ENCODE results near the gene SOWAHC.
"Not testable (repeated sequence)": the region's sequence is repeated elsewhere in the genome, so short reads cannot be mapped to it uniquely, and the experiment has no call there.

SOWAHC gene, protein sequence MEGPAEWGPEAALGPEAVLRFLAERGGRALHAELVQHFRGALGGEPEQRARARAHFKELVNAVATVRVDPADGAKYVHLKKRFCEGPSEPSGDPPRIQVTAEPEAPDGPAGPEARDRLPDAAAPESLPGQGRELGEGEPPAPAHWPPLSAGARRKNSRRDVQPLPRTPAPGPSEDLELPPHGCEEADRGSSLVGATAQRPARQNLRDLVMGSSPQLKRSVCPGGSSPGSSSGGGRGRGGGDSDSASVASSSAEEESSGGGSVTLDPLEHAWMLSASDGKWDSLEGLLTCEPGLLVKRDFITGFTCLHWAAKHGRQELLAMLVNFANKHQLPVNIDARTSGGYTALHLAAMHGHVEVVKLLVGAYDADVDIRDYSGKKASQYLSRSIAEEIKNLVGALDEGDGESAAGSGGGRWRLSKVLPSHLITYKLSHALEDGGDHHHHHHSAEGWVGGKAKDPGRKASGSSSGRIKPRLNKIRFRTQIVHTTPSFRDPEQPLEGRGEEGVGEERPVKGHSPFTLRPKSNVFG

DNA sequence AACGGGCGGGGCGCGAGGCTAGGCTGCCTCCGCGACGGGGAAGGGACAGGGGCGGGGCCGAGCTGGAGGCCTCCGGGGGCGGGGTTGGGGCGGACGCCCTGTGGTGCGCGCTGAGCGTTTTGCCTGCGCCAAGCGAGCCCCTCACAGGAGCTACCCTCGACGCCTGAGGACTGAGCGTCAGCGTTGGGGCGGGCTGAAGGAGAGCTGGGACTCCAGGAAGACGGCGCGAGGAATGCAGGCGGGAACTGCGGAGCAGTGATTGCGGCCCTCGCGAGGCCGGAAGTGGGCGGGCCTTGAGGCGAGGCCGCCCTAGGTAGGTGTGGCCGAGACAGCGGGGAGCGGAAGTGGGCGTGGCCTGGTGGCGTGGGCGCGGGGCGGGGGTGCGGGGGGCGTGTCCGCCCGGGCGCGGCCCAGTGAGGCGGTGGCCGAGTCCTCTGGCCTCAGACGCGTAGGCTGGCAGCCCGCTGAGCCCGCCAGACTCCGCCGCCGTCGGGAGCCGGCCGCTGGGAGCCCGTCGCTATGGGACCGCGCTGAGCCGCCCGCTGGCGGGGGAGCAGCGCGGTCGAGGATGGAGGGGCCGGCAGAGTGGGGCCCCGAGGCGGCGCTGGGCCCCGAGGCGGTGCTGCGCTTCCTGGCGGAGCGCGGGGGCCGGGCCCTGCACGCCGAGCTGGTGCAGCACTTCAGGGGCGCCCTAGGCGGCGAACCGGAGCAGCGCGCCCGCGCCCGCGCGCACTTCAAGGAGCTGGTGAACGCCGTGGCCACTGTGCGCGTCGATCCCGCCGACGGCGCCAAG lies at the start of gene SOWAHC, which contains the start of gene SEPTIN10:
SOWAHC (plus strand) TSS at position 443 of the 793 bp plus-strand sequence; CDS start at position 569, 126 bp downstream.
SEPTIN10 (minus strand) TSS at position 45 of the 793 bp plus-strand sequence. CDS start 139 bp downstream, outside the sequence.
- peak; percentile 81 for DNase-seq

DNA sequence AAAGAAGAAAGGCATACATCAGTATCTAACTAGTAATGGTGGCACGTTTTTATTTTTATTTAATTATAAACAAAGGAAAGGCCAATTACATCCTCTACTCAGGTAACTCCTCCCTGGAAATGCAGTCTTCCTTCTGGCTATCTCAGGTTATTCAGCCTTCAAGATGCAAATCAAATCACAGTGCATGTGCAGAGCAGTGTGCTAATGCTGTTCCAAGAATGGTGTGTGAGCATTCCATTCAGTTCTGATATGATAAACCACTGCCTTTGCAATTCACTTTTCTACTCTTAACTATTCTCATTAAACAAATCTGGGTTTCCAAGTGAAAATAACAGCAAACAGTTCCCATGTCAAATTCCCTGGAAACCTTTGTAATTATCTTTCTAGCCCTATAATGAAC lies 38.8 kb upstream of the SOWAHC start:
- DNase-seq = no peak

DNA sequence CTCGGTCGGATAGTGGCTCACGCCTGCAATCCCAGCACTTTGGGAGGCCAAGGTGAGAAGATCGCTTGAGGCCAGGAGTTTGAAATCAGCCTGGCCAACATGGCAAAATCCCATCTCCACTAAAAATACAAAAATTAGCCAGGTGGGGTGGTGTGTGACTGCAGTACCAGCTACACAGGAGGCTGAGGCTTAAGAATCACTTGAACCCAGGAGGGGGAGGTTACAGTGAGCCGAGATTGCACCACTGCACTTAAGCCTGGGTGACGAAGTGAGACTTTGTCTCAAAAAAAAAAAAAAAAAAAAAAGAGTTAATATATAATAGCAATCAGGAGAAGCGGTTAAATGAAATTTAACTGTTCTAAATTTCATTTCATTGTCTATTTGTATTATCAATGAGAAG lies 36.5 kb upstream of the SOWAHC start:
- not testable (repeated sequence) for DNase-seq

DNA sequence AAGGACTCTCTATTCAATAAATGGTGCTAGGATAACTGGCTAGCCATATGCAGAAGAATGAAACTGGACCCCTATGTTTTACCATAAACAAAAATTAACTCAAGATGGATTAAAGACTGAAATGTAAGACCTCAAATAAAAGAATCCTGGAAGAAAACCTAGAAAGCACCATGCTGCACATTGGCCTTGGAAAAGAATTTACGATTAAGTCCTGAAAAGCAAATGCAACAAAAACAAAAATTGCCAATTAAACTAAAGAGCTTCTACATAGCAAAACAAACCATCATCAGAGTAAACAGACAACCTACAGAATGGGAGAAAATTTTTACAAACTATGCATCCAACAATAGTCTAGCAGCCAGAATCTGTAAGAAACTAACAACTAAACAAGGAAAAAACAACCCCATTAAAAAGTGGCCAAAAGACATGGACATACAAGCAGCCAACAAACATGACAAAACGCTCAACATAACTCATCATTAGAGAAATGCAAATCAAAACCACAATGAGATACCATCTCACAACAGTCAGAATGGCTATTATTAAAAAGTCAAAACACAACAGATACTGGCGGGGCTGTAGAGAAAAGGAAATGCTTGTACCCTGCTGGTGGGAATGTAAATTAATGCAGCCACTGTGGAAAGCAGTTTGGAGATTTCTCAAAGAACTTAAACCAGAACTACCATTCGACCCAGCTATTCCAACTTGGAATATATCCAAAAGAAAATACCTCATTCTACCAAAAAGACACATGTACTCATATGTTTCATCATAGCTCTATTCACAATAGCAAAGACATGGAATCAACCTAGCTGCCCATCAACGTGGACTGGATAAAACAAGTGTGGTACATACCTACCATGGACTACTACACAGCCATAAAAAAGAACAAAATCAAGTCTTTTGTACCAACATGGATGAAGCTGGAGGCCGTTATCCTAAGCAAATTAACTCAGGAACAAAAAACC lies 31.0 kb upstream of the SOWAHC start:
- no peak for DNase-seq

DNA sequence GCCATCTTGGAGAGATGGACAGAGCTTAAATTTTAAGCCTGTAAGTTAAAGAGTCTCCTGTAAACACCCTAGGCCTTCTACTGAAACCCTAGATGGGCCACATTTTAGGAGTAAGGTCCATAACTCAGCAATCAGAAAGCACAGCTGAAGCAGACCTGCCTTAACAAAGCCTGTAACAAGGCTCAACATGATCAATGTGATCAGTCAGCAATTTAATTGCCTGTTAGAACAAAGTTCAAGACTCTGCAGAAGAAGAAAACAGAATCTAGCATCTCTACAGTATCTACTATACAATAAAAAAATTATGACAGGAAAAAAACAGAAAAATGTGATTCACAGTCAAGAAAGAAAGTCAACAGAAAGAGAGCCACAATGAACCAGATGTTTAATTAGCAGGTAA lies 27.5 kb upstream of the SOWAHC start:
- no peak for DNase-seq

DNA sequence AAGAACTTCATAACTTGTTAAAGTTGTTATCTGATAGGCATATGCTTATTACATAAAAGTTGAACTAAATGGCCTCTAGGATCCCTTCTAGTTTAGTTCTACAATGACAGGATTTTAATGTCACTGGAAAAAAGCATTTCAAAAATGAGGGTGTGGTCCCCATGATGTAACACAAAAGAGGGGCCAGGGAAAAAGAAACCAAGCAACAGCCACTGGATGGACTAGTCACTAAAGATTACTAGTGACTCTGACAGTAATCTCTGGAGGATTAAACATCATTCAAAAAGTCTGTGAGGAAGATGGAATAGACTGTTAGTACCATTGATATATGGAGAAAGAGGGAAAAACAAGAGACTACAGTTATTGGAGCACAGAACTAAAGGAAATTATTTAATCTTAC lies 23.0 kb upstream of the SOWAHC start:
- DNase-seq = no peak

DNA sequence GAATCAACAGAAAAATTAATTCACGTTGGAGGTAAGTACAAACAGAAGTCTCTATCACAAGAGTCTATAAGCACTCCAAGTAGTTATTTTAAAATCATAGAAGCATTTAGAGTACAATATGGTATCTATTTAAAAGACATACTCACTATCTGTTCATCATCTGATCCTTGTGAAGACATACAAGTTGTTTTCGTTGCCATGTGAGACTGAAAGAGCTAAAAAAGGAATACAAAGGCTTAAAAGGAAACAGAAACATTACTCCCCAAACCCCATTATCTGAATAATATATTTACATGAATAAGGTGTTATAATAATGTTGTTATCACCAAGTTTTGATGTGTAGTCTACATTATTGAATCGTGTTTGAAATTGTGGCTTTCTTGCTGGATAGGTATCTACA lies 21.3 kb upstream of the SOWAHC start:
- DNase-seq = no peak

DNA sequence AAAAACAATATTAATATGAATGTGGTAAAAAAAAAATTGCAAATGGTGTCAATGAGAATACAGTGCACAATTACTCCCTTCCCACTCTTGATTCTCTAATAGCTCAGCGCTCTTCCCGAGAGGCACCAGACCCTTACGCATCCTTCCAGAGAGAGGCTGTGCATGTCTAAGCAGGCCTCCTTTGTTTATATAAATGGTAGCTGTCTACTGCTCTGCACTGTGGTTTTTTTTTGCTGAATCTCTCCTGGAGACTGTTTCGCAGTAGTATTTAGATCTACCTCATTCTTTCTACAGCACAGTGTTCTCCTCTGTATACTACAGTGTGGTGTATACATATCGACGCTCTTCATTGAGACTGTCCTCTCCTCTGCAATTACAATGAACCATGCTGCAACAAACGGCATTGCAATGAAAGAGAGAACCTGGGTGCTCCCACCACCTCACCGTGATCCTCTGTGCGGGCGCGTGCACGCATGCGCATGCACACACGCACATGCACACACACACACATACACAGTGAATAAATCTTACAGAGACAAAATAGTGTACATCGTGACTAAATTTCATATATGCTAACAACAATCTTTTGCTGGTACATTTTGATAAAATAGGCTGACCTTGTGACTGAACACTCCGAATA lies 19.8 kb upstream of the SOWAHC start:
- no peak for DNase-seq

DNA sequence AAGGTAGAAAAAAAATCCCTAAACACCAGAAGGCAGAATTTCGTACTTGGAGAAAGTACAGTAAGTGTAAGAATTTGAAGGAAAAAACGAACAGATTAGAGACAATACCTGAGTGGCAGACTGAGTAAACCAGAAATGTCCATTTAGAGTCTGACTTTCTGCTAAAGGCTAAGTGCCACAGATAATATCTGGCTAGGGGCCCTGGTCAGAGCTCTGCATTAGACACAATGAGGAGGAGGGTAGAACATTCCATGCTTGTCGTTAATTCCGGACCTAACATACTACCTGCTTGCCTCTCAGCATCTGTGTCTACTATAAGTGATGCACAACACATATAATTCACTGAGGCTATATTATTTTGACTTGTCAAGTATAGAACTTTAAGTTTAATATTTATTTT lies 18.5 kb upstream of the SOWAHC start:
- DNase-seq = no peak

DNA sequence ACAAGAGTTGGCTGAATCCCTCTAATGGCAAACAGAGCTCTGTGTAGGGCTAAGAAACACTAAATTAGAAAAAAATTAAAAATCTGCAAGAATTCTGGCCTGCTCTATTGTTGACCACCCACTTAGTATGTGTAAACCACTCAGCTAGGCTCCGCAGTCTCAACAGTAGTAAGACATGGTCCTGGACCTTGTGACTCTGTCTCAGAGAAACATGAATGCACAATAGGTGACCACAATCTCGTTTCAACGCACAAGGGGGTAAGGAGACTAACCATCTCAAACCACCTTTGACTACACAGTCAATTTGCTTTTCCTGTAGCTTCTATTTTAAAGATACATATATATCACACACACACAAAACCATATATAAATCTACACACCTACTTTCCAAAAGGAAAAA lies 16.9 kb upstream of the SOWAHC start:
- no peak for DNase-seq

DNA sequence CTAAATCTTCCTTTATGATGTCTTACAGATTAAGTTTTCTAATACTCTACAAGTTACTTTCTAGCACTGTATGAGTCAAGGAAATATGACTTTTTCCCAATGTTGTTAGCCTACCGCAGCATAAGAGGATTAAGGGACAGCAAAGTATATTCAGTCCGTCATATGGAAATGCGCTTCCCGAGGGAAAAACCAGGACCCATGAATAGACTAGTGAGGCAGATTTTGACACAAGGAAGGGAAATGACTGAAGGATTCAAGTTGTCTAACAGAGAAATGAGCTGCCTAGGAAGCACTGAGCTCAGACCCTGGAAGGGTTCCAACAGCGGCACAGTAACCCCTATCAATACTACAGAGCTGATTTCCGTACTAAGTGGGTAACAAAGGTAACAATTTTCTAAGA lies 12.4 kb upstream of the SOWAHC start:
- no peak for DNase-seq

DNA sequence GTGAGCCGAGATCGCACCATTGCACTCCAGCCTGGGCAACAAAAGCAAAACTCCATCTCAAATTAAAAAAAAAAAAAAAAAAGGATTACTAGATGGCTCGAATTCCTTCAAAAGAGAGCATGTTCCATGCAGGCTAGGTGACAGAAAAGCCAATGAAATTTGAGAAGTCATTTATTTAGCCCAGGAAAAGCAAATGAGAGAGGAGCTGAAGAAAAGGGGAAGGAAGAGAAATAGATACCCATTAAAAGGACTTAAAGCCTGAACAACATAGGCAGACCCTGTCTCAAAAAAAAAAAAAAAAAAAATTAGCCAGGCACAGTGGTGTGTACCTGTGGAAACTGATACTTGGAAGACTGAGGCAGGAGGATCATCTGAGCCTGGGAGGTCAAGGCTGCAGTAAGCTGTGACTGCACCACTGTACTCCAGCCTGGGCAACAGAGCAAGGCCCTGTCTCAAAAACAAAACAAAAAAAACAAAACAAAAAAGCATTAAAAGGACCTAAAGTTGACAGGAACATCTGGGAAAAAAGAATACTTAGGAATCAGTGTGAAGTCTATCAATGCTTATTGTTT lies 11.5 kb upstream of the SOWAHC start:
- DNase-seq = no peak

DNA sequence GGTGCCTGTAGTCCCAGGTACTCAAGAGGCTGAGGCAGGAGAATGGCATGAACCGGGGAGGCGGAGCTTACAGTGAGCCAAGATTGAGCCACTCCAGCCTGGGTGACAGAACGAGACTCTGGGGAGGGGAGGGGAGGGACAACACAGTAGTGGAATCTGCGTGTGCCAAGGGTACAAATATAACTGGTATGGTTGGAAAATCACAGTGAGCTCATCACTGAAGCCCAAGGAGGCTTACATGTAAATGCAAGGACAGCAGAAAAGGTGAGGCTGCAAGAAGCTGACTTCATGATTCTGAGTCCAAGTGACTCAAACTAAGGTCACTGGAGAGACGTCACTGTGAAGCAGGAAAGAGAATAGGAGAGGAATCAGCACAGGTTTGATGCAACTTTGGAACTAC lies 9.6 kb upstream of the SOWAHC start:
- DNase-seq = no peak

DNA sequence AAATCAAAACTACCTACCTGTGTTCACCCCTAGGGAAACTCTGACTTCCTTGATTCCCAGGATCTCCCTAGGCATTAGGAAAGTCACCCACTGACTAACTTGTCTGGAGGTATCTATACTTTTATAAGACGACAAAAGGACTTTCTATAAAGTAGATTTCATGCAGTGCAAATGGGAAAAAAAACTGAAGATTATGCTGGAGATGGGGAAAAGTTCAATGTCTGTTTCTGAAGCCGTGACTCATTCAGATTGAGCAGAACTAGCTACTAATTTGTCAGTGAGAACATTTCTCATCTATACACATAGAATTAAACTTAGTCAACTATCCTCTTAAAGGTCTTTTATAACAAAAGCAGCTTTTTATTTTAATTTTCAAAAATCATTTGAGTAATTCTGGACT lies 6.4 kb upstream of the SOWAHC start:
- DNase-seq = no peak

DNA sequence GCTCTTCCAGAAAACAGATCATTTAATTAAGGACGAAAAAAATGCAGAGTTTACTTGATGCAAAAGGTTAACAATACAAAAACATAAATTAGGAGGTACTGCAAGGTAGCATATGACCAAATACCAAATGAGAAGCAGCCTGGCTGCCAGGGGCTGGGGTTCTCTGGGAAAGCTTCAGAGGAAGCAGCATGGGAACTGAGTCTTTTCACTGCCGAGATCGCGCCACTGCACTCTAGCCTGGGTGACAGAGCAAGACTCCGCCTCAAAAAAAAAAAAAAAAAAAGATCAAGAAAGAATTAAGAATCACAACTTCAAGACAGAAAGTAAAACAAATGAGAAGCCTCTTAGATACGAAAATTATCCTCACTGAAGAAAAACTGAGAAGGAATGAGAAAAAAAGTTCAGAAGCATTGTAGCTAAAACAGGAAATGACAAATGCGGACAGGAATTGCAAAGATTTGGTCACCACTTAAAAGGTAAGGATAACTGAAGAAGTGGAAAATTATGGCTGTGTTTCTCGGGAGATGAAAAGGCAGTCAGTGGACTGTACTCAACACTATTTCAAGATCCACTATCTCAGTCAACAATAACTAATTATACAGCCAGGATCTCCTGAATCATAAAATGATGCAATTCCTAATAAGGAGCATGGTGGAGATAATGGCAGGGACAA lies 4.7 kb upstream of the SOWAHC start:
- DNase-seq = no peak

DNA sequence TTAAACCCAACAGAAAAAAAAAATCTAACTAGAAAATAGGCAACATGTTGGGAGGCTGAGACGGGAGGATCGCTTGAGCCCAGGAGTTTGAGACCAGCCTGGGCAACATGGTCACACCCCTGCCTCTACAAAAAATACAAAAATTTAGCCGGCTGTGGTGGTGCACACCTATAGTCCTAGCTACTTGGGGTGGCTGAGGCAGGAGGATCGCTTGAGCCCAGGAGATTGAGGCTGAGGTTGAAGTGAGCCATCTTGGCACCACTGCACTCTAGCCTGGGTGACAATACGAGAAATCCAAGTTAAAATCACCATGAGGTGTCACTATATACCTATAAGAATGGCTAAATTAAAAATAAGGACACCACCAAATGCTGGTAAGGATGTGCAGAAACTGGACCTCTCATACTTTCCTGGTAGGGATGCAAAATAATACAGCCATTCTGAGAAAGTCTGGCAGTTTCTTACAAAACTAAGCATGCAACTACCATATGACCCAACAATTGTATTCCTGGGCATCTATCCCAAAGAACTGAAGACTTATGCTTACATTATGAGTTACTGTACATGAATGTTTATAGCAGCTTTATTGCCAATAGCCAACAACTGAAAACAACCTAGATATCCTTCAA lies 2.6 kb upstream of the SOWAHC start:
- no peak for DNase-seq

DNA sequence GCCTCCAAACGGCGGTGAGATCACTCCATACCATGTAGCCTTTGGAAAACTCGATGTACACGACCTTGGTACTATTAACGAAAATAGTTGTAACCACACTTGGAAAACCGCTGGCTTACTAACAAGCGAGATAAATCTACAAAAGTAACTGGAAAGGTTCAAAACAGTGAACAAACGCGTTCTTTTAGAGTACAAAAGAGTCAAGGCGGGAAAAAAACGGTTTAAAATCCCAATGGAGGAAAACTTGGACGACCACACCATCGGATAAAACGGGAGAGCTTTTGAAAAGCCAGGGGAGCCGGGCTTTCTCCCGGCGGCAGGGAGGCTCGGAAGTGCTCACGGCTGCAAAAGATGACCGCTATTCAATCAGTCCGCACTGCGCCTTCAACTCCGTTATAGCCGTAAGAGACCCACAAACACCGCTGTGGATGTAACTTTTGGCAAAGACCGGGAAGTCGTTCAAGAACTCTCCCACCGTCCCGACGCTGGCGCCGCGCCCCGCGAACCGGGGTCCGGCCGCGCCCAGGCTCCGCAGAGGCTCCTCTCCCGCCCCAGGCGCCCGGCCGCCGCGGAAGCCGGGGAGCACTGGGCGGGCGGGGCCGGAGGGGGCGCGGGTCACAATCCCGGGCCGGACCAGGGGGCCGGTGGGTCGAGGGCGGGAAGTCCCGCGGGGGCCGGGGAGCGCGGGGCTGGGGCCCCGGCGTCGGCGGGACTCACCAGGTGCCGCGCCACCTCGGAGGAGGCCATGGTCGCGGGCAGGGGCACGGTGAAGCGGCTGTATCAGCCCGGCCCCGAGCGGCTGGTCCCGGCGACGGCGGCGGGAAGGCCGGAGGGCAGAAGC lies 863 bp upstream of the SOWAHC start:
- DNase-seq = no peak

DNA sequence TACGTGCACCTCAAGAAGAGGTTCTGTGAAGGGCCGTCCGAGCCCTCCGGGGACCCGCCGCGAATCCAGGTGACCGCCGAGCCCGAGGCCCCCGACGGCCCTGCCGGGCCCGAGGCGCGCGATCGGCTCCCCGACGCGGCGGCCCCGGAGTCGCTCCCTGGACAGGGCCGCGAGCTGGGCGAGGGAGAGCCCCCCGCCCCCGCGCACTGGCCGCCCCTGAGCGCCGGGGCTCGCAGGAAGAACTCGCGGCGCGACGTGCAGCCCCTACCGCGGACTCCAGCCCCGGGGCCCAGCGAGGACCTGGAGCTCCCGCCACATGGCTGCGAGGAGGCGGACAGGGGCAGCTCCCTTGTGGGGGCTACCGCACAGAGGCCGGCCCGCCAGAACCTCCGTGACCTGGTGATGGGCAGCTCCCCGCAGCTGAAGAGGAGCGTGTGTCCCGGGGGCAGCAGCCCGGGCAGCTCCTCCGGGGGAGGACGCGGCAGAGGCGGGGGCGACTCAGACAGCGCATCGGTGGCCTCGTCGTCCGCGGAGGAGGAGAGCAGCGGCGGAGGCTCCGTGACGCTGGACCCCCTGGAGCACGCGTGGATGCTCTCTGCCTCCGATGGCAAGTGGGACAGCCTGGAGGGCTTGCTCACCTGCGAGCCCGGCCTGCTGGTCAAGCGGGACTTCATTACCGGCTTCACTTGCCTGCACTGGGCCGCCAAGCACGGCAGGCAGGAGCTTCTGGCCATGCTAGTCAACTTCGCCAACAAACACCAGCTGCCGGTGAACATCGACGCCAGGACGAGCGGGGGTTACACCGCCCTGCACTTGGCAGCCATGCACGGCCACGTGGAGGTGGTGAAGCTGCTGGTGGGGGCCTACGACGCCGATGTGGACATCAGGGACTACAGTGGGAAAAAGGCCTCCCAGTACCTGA lies 812 bp downstream of the SOWAHC start:
- DNase-seq = no peak
